NB4 (cell line): ENCODE results near the gene PINK1.

Source experiments
- CTCF ChIP-seq: IDR thresholded peaks from one replicate; pipeline ENCODE4 v1.5.1; 2012; ENCODE audit warnings: low read depth, low read length
- POLR2A ChIP-seq: IDR thresholded peaks from 2 replicates; pipeline ENCODE4 v1.6.1; 2011; ENCODE audit warnings: mild to moderate bottlenecking; ENCODE audit not compliant: insufficient read length; ENCODE audit errors: extremely low read depth

- TF ChIP-seq CTCF (no peak), POLR2A (no peak)
These were observed 37.2 kb upstream of the PINK1 start for GRCh38 chr1:20596106-20596505.
